ENCODE measurements around the gene ARIH1.

The ARIH1 gene

GRCh38 chr15:72456684-72457083, 17.4 kb upstream of the ARIH1 start:
- no peak overlapping the region for H3K27ac ChIP-seq
- TF ChIP-seq, protein P1, sequence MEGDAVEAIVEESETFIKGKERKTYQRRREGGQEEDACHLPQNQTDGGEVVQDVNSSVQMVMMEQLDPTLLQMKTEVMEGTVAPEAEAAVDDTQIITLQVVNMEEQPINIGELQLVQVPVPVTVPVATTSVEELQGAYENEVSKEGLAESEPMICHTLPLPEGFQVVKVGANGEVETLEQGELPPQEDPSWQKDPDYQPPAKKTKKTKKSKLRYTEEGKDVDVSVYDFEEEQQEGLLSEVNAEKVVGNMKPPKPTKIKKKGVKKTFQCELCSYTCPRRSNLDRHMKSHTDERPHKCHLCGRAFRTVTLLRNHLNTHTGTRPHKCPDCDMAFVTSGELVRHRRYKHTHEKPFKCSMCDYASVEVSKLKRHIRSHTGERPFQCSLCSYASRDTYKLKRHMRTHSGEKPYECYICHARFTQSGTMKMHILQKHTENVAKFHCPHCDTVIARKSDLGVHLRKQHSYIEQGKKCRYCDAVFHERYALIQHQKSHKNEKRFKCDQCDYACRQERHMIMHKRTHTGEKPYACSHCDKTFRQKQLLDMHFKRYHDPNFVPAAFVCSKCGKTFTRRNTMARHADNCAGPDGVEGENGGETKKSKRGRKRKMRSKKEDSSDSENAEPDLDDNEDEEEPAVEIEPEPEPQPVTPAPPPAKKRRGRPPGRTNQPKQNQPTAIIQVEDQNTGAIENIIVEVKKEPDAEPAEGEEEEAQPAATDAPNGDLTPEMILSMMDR (conservative IDR thresholded peaks at IDR 0.05) = no peak
- no peak for TF ChIP-seq ZFX (IDR thresholded peaks at IDR 0.05)

DNA sequence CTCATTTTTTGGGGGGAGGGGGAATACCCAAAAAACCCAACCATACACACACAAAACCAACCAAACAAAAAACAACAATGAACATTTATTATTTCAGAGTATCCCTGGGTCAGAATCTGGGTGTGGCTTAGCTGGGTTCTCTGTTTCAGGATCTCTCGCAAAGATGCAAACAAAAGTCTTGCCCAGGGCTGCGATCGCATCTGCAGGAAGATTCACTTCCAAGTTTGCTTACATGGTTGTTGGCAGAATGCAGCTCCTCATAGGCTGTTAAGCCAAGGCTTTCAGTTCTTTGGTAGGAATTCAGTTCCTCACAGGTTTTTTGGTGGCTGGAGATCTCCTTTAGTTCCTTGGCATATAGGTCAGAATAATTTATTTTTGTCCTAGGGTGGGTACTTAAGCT, 13.7 kb upstream of the ARIH1 start:
- TF ChIP-seq ZFX (IDR thresholded peaks at IDR 0.05) = no peak
- TF ChIP-seq, protein P1 (conservative IDR thresholded peaks at IDR 0.05) = no peak
- no peak overlapping the region for H3K27ac ChIP-seq

- no peak overlapping the region for H3K27ac ChIP-seq
- no peak for TF ChIP-seq ZFX (IDR thresholded peaks at IDR 0.05)
- TF ChIP-seq, protein P1 (conservative IDR thresholded peaks at IDR 0.05) = no peak
Observed at GRCh38 chr15:72463702-72464101, 10.4 kb upstream of the ARIH1 start.

GRCh38 chr15:72464251-72464650, 9.9 kb upstream of the ARIH1 start:
- no peak for TF ChIP-seq ZFX (IDR thresholded peaks at IDR 0.05)
- TF ChIP-seq, protein P1 (conservative IDR thresholded peaks at IDR 0.05) = no peak

DNA sequence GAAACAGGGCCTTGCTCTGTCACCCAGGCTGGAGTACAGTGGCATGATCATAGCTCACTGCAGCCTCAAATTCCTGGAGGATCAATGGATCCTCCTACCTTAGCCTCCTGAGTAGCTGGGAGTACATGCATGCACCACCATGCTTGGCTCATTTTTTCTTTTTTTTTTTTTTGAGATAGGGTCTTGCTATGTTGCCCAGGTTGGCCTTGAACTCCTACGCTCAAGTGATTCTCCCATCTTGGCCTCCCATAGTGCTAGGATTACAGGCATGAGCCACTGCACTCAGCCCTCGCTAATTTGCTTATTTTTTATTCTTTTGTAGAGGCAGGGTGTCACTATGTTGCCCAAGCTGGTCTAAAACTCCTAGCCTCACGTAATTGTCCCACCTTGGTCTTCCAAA, 6.0 kb upstream of the ARIH1 start:
- no peak for TF ChIP-seq ZFX (IDR thresholded peaks at IDR 0.05)
- TF ChIP-seq, protein P1 (conservative IDR thresholded peaks at IDR 0.05) = no peak
- no peak overlapping the region for H3K27ac ChIP-seq

More at GRCh38 chr15:72464251-72464650, 9.9 kb upstream of the ARIH1 start:
- H3K27ac ChIP-seq = no peak overlapping the region

DNA sequence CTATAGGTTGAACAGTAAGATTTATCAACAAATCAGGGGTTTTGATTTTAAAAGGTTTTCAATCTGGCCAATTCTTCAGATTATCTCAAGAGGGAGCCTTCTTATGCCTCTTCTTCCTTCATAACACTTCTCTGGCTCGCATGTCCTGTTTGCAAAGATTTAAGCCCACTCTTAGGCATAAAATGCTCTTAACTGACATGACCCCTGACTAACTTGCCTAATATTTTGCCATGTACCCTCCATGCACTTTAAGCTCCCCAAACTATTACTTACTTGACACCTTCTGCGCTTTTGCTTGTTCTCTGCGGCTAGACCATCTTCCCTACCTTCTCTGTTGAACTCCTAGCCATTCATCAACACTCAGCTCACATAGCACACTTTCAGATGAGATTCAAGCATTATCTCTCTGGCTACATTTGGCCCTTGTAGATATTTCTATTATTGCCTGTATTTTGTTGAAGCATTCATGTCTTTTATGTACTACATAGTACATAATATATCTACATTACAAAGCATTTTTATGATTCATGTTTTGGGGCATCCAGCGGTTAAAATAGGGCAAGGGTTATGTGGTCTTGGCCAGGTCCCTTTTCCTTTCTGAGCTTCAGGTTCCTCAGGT, 1.0 kb upstream of the ARIH1 start:
- TF ChIP-seq ZFX (IDR thresholded peaks at IDR 0.05) = no peak
- TF ChIP-seq, protein P1 (conservative IDR thresholded peaks at IDR 0.05) = no peak
- H3K27ac ChIP-seq = peak overlapping the region; percentile 95

GRCh38 chr15:72474466-72474911, 359 bp downstream of the ARIH1 start:
- 0 out of 2 replicates have a peak, but pooled peaks have one; percentile 9 for TF ChIP-seq ZFX (IDR thresholded peaks at IDR 0.05)
- TF ChIP-seq, protein P1 (conservative IDR thresholded peaks at IDR 0.05) = no peak
- H3K27ac ChIP-seq = peak overlapping the region; percentile 95

All from C4-2B (cell line).